GM23338 (cell line): ENCODE measurements around the gene NCL. TPM values are rescaled to one million over a fixed set of nuclear protein-coding genes. Genes with fewer than 3 reads are reported as not detected.

Experiments
- CREB1 ChIP-seq: fragments of 250-450 bp; sonication (Bioruptor Pico); IDR thresholded peaks from 2 replicates; pipeline ENCODE4 v1.5.0; 2020; ENCODE audit warnings: low read depth, mild to moderate bottlenecking, moderate library complexity
- EZH2 ChIP-seq: fragments of 200-600 bp; sonication (generic); IDR thresholded peaks from one replicate; pipeline ENCODE4 v1.8.0; 2017; ENCODE audit warnings: antibody characterized with exemption, mild to moderate bottlenecking, low read depth; ENCODE audit not compliant: unreplicated experiment
- EZH2phosphoT487 ChIP-seq: fragments of 200-600 bp; sonication (generic); IDR thresholded peaks from one replicate; pipeline ENCODE4 v1.8.1; 2018; ENCODE audit warnings: antibody characterized with exemption; ENCODE audit not compliant: unreplicated experiment
- POLR2AphosphoS5 ChIP-seq: IDR thresholded peaks from 2 replicates; pipeline ENCODE4 v1.6.1; 2016; ENCODE audit warnings: antibody characterized with exemption, low read depth
- ZNF114 ChIP-seq: fragments of 250-450 bp; sonication (Bioruptor Pico); IDR thresholded peaks from 2 replicates; pipeline ENCODE4 v1.5.0; 2020; ENCODE audit warnings: mild to moderate bottlenecking, moderate library complexity
- ZNF331 ChIP-seq: fragments of 250-450 bp; sonication (Bioruptor Pico); IDR thresholded peaks from 2 replicates; pipeline ENCODE4 v1.5.0; 2020; ENCODE audit warnings: low read depth, mild to moderate bottlenecking, moderate library complexity
- polyA plus RNA-seq: library from polyadenylated mRNA; unstranded; fragments of >200 nt; fragmentation: Nextera tagmentation; extraction: Ambion mirVana; gene quantifications from 2 replicates; pipeline ENCODE4 v1.2.1, GENCODE V29; 2016
- total RNA-seq: library from RNA; depleted of rRNA; stranded (reverse); fragments of >200 nt; shearing (Covaris generic); gene quantifications from 2 replicates; pipeline ENCODE4 v1.2.3, GENCODE V29; 2014
- TF ChIP-seq, protein P1 (sequence below): fragments of 250-450 bp; sonication (Bioruptor Pico); IDR thresholded peaks from 2 replicates; pipeline ENCODE4 v1.5.0; 2020; ENCODE audit warnings: mild to moderate bottlenecking, moderate library complexity
- TF ChIP-seq, protein P2 (sequence below): IDR thresholded peaks from 2 replicates; pipeline ENCODE4 v1.6.1; 2016; ENCODE audit warnings: antibody characterized with exemption

Gene NCL
- total and polyA plus RNA-seq, 2 experiments from 2014 or later = 678 to 2,269 TPM

DNA sequence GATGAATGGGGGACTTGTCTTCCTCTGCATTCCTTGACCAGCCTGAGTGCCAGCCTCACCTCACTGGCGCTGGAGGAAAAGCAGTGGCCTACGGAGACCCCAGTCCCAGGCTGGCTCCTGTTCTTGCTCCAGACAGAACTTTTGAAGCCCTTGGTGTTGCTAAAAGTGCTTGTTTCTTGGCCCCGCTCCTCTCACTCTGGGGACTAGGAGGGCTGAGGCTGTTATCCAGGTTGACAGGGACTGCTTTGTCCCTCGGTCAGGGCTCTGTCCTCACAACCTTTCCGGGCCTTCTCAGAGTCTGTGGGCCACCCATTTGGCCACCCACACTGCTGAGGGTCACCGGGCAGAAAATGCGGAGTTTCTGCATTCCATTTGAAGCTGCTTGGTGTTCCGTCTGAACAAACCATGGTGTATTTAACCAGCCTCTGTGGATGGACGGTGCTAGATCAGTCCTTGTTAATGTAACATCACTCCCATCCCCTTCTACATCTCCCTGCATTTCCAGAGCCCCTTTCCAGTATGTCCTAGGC is 43.2 kb downstream of the NCL start (continued):
- TF ChIP-seq, protein P1, sequence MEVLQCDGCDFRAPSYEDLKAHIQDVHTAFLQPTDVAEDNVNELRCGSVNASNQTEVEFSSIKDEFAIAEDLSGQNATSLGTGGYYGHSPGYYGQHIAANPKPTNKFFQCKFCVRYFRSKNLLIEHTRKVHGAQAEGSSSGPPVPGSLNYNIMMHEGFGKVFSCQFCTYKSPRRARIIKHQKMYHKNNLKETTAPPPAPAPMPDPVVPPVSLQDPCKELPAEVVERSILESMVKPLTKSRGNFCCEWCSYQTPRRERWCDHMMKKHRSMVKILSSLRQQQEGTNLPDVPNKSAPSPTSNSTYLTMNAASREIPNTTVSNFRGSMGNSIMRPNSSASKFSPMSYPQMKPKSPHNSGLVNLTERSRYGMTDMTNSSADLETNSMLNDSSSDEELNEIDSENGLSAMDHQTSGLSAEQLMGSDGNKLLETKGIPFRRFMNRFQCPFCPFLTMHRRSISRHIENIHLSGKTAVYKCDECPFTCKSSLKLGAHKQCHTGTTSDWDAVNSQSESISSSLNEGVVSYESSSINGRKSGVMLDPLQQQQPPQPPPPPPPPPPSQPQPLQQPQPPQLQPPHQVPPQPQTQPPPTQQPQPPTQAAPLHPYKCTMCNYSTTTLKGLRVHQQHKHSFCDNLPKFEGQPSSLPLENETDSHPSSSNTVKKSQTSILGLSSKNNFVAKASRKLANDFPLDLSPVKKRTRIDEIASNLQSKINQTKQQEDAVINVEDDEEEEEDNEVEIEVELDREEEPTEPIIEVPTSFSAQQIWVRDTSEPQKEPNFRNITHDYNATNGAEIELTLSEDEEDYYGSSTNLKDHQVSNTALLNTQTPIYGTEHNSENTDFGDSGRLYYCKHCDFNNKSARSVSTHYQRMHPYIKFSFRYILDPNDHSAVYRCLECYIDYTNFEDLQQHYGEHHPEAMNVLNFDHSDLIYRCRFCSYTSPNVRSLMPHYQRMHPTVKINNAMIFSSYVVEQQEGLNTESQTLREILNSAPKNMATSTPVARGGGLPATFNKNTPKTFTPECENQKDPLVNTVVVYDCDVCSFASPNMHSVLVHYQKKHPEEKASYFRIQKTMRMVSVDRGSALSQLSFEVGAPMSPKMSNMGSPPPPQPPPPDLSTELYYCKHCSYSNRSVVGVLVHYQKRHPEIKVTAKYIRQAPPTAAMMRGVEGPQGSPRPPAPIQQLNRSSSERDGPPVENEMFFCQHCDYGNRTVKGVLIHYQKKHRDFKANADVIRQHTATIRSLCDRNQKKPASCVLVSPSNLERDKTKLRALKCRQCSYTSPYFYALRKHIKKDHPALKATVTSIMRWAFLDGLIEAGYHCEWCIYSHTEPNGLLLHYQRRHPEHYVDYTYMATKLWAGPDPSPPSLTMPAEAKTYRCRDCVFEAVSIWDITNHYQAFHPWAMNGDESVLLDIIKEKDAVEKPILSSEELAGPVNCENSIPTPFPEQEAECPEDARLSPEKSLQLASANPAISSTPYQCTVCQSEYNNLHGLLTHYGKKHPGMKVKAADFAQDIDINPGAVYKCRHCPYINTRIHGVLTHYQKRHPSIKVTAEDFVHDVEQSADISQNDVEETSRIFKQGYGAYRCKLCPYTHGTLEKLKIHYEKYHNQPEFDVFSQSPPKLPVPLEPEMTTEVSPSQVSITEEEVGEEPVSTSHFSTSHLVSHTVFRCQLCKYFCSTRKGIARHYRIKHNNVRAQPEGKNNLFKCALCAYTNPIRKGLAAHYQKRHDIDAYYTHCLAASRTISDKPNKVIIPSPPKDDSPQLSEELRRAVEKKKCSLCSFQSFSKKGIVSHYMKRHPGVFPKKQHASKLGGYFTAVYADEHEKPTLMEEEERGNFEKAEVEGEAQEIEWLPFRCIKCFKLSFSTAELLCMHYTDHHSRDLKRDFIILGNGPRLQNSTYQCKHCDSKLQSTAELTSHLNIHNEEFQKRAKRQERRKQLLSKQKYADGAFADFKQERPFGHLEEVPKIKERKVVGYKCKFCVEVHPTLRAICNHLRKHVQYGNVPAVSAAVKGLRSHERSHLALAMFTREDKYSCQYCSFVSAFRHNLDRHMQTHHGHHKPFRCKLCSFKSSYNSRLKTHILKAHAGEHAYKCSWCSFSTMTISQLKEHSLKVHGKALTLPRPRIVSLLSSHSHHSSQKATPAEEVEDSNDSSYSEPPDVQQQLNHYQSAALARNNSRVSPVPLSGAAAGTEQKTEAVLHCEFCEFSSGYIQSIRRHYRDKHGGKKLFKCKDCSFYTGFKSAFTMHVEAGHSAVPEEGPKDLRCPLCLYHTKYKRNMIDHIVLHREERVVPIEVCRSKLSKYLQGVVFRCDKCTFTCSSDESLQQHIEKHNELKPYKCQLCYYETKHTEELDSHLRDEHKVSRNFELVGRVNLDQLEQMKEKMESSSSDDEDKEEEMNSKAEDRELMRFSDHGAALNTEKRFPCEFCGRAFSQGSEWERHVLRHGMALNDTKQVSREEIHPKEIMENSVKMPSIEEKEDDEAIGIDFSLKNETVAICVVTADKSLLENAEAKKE = no peak
- TF ChIP-seq EZH2phosphoT487 (no peak), EZH2 (no peak), ZNF331 (CRISPR knock-in tag) (no peak), ZNF114 (CRISPR knock-in tag) (no peak), CREB1 (CRISPR knock-in tag) (no peak), POLR2AphosphoS5 (no peak)
- TF ChIP-seq, protein P2, sequence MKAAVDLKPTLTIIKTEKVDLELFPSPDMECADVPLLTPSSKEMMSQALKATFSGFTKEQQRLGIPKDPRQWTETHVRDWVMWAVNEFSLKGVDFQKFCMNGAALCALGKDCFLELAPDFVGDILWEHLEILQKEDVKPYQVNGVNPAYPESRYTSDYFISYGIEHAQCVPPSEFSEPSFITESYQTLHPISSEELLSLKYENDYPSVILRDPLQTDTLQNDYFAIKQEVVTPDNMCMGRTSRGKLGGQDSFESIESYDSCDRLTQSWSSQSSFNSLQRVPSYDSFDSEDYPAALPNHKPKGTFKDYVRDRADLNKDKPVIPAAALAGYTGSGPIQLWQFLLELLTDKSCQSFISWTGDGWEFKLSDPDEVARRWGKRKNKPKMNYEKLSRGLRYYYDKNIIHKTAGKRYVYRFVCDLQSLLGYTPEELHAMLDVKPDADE = no peak
